PC-3 (cell line): Measurements from ENCODE around the gene FLYWCH2. TPM values are rescaled to one million over a fixed set of nuclear protein-coding genes. Genes with fewer than 3 reads are reported as not detected.
"Not testable (repeated sequence)": the region's sequence is repeated elsewhere in the genome, so short reads cannot be mapped to it uniquely, and the experiment has no call there.

Experiments
- ATAC-seq: fragments of 200-7000 bp; cut with Tn5 transposase; 2 replicates; pipeline ENCODE4 v1.9.1; 2020; ENCODE audit warnings: mild to moderate bottlenecking, moderate library complexity
- BruUV-seq: library from RNA; stranded (reverse); fragments of 400-500 nt; replicated peaks from 2 replicates; lab custom pipeline; 2021; lab: Mats Ljungman, UMichigan
- CTCF ChIA-PET: fragments of 300-600 bp; sonication (Branson Sonifier 250); formaldehyde crosslinking; loops from one replicate; lab custom pipeline; 2022; ENCODE audit warnings: antibody characterized with exemption; lab: Charles Lee
- POLR2A ChIA-PET: fragments of 300-600 bp; sonication (Branson Sonifier 250); formaldehyde crosslinking; loops from one replicate; lab custom pipeline; 2022; ENCODE audit warnings: antibody characterized with exemption; ENCODE audit not compliant: unreplicated experiment; lab: Charles Lee
- DNase-seq: peaks from one replicate; pipeline ENCODE4 v3.0.0-alpha.2; 2015
- H2AFZ ChIP-seq: fragments of 300-600 bp; sonication (generic); 2 replicates; pipeline ENCODE4 v1.6.0; 2016; ENCODE audit warnings: antibody characterized with exemption, low read length
- H3F3A ChIP-seq: fragments of 300-600 bp; sonication (generic); one replicate; pipeline ENCODE4 v1.6.0; 2017; ENCODE audit warnings: antibody characterized with exemption, low read length, control low read depth, mild to moderate bottlenecking; ENCODE audit not compliant: unreplicated experiment
- H3K27ac ChIP-seq: fragments of 300-600 bp; sonication (generic); 2 replicates; pipeline ENCODE4 v1.5.1; 2016; ENCODE audit warnings: mild to moderate bottlenecking, low read length
- H3K27me3 ChIP-seq: fragments of 300-600 bp; sonication (generic); 2 replicates; pipeline ENCODE4 v1.6.1; 2016; ENCODE audit warnings: low read length, mixed read lengths
- H3K36me3 ChIP-seq: fragments of 300-600 bp; sonication (generic); 2 replicates; pipeline ENCODE4 v1.6.1; 2016; ENCODE audit warnings: low read depth, mixed run types, low read length, mixed read lengths
- H3K4me1 ChIP-seq: fragments of 300-600 bp; sonication (generic); 2 replicates; pipeline ENCODE4 v1.5.1; 2016; ENCODE audit warnings: low read length; ENCODE audit not compliant: insufficient read depth
- H3K4me2 ChIP-seq: fragments of 300-600 bp; sonication (generic); 2 replicates; pipeline ENCODE4 v1.6.0; 2016; ENCODE audit warnings: low read length
- H3K4me3 ChIP-seq: fragments of 300-600 bp; sonication (generic); 2 replicates; pipeline ENCODE4 v1.5.1; 2016; ENCODE audit warnings: mild to moderate bottlenecking, low read length, mixed read lengths
- H3K79me2 ChIP-seq: fragments of 300-600 bp; sonication (generic); 2 replicates; pipeline ENCODE4 v1.6.1; 2017; ENCODE audit warnings: low read length, mixed read lengths
- H3K9ac ChIP-seq: fragments of 300-600 bp; sonication (generic); 2 replicates; pipeline ENCODE4 v1.6.0; 2016; ENCODE audit warnings: mild to moderate bottlenecking, low read length
- H3K9me2 ChIP-seq: fragments of 300-600 bp; sonication (generic); replicated peaks from 2 replicates; pipeline ENCODE4 v1.6.1; 2016; ENCODE audit warnings: mixed run types, low read length, mixed read lengths
- H3K9me3 ChIP-seq: fragments of 300-600 bp; sonication (generic); 2 replicates; pipeline ENCODE4 v1.6.1; 2016; ENCODE audit warnings: low read length, mixed read lengths
- H4K20me1 ChIP-seq: fragments of 300-600 bp; sonication (generic); 2 replicates; pipeline ENCODE4 v1.6.1; 2016; ENCODE audit warnings: low read length, mixed read lengths
- EZH2 ChIP-seq: fragments of 300-600 bp; sonication (generic); IDR thresholded peaks from one replicate; pipeline ENCODE4 v1.6.1; 2017; ENCODE audit warnings: antibody characterized with exemption, mild to moderate bottlenecking, low read length; ENCODE audit not compliant: unreplicated experiment
- EZH2phosphoT487 ChIP-seq: fragments of 300-600 bp; sonication (generic); IDR thresholded peaks from 2 replicates; pipeline ENCODE4 v1.6.1; 2018; ENCODE audit warnings: mild to moderate bottlenecking, antibody characterized with exemption, low read length, borderline replicate concordance
- intact Hi-C: fragments of 100-400 bp; cut with micrococcal nuclease; formaldehyde crosslinking; loops from 2 replicates; pipeline ENCODE4 v1.9.0; 2023
- total RNA-seq: library from RNA; depleted of rRNA; stranded (reverse); fragments of >200 nt; gene quantifications from 2 replicates; pipeline ENCODE4 v1.2.3, GENCODE V29; 2014
- TF ChIP-seq, protein P1 (sequence below): fragments of 300-600 bp; sonication (generic); conservative IDR thresholded peaks from 2 replicates; pipeline ENCODE4 v1.5.1; 2017; ENCODE audit warnings: antibody characterized with exemption, low read depth, mild to moderate bottlenecking, low read length

FLYWCH2 gene
- total RNA-seq, 1 experiment from 2014 or later, result 100 TPM

GRCh38 chr16:2939968-2940367 lies 57.0 kb downstream of the FLYWCH2 start:
- no peak overlapping the region for H3K4me2 ChIP-seq
- no peak overlapping the region for H3K9ac ChIP-seq
- H4K20me1 ChIP-seq, result no peaks in the 10 kb centered on the region
- H3K36me3 ChIP-seq, result no peaks in the 10 kb centered on the region; the same call in 1 of the 2 replicates
- BruUV-seq, result no TSS peak
- H3K27ac ChIP-seq, result no peak overlapping the region
- ATAC-seq (no peak), DNase-seq (no peak)
- H3K4me3 ChIP-seq, result no peak overlapping the region
- H3F3A ChIP-seq, result no peaks in the 10 kb centered on the region
- no peaks in the 10 kb centered on the region for H3K9me3 ChIP-seq
- no peaks in the 10 kb centered on the region for H3K9me2 ChIP-seq
- TF ChIP-seq, protein P1, sequence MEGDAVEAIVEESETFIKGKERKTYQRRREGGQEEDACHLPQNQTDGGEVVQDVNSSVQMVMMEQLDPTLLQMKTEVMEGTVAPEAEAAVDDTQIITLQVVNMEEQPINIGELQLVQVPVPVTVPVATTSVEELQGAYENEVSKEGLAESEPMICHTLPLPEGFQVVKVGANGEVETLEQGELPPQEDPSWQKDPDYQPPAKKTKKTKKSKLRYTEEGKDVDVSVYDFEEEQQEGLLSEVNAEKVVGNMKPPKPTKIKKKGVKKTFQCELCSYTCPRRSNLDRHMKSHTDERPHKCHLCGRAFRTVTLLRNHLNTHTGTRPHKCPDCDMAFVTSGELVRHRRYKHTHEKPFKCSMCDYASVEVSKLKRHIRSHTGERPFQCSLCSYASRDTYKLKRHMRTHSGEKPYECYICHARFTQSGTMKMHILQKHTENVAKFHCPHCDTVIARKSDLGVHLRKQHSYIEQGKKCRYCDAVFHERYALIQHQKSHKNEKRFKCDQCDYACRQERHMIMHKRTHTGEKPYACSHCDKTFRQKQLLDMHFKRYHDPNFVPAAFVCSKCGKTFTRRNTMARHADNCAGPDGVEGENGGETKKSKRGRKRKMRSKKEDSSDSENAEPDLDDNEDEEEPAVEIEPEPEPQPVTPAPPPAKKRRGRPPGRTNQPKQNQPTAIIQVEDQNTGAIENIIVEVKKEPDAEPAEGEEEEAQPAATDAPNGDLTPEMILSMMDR, result no peak
- TF ChIP-seq EZH2phosphoT487, result no peak
- TF ChIP-seq EZH2, result no peak
- H3K79me2 ChIP-seq, result no peaks in the 10 kb centered on the region
- no peaks in the 10 kb centered on the region for H3K4me1 ChIP-seq
- no peaks in the 10 kb centered on the region for H3K27me3 ChIP-seq
- POLR2A ChIA-PET, result no interaction called here
- intact Hi-C loops, result no loop called here
- CTCF ChIA-PET, result no interaction called here
- no peak overlapping the region for H2AFZ ChIP-seq

DNA sequence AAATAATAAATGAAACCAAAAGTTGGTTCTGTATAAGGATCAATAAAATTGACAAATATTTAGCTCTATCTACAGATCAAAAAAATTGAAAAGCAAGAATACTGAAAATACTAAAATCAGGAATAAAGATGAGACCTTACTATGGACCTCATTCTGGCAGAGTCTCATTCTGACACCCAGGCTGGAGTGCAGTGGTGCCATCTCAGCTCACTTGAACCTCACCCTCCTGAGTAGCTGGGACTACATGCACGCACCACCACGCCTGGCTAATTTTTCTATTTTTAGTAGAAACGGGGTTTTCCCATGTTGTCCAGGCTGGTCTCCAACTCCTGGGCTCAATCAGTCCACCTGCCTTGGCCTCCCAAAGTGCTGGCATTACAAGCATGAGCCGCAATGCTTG lies 59.0 kb downstream of the FLYWCH2 start:
- no peaks in the 10 kb centered on the region for H3F3A ChIP-seq
- no peaks in the 10 kb centered on the region for H3K27me3 ChIP-seq
- no peaks in the 10 kb centered on the region for H3K79me2 ChIP-seq
- no TSS peak for BruUV-seq
- H3K9ac ChIP-seq, result no peak overlapping the region
- no peak overlapping the region for H3K27ac ChIP-seq
- H3K36me3 ChIP-seq, result no peaks in the 10 kb centered on the region; the same call in 1 of the 2 replicates
- ATAC-seq (no peak), DNase-seq (no peak)
- no peaks in the 10 kb centered on the region for H4K20me1 ChIP-seq
- H3K4me2 ChIP-seq, result no peak overlapping the region
- CTCF ChIA-PET, result interaction anchor here (0.7 kb wide), 1 partner anchor 20 kb away, joined by 4 read pairs; no protein-coding TSS in a partner anchor
- TF ChIP-seq, protein P1, result no peak
- no peak for TF ChIP-seq EZH2phosphoT487
- TF ChIP-seq EZH2, result no peak
- intact Hi-C loops, result no loop called here
- POLR2A ChIA-PET, result no interaction called here
- H3K4me1 ChIP-seq, result no peaks in the 10 kb centered on the region
- H3K9me3 ChIP-seq, result no peaks in the 10 kb centered on the region
- H2AFZ ChIP-seq, result no peak overlapping the region
- no peak overlapping the region for H3K4me3 ChIP-seq
- H3K9me2 ChIP-seq, result no peaks in the 10 kb centered on the region

- H3K27ac ChIP-seq, H3K36me3 ChIP-seq, H3K4me2 ChIP-seq, CTCF ChIA-PET, DNase-seq, H3F3A ChIP-seq, H3K27me3 ChIP-seq, H3K9me2 ChIP-seq, H3K9ac ChIP-seq, H3K4me1 ChIP-seq, H3K4me3 ChIP-seq, intact Hi-C loops, H3K79me2 ChIP-seq, BruUV-seq, H3K9me3 ChIP-seq, POLR2A ChIA-PET, H2AFZ ChIP-seq, H4K20me1 ChIP-seq, ATAC-seq: not testable (repeated sequence)
Observed at GRCh38 chr16:2943716-2944115, 60.7 kb downstream of the FLYWCH2 start.
